Measurements from ENCODE around the gene ACHE.
"Not testable (repeated sequence)": the region's sequence is repeated elsewhere in the genome, so short reads cannot be mapped to it uniquely, and the experiment has no call there.

ACHE gene

DNA sequence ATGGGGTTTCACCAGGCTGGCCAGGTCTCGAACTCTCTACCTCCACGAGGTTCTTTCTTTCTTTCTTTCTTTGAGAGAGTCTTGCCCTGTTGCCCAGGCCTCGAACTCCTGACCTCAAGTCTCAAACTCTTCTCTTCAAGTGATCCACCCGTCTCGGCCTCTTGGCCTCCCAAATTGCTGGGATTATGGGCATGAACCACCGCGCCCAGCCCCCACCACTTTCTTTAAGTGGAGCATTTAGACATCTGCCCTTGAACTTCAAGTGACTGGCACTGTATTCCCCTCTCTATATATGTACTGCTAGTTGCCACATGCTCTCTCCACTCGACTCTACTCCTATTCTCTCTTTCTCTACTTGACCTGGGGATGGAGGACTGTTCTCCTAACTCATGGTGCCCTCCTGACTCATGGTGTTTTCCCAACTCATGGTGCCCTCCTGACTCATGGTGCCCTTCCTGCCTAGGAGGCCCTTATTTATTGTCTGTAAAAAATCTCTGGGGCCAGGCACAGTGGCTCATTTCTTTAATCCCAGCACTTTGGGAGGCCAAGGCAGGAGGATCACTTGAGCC is 19.3 kb upstream of the ACHE start:
- Histone ChIP-seq H3K9me3 (ENCODE audit: control insufficient read depth, low read depth, low read length) (no peaks in the 10 kb centered on the region), H3K36me3 (ENCODE audit: control insufficient read depth, low read depth, low read length) (no peaks in the 10 kb centered on the region), H3K4me3 (ENCODE audit: low read length) (no peak overlapping the region), H3K27me3 (ENCODE audit: control insufficient read depth, insufficient read depth, low read length) (no peaks in the 10 kb centered on the region), H3K9ac (ENCODE audit: low read length) (no peak overlapping the region), H3K4me1 (ENCODE audit: control insufficient read depth, low read depth, low read length) (peaks cover 3% of the 10 kb centered on the region), H3K27ac (ENCODE audit: low read length) (no peak overlapping the region)

DNA sequence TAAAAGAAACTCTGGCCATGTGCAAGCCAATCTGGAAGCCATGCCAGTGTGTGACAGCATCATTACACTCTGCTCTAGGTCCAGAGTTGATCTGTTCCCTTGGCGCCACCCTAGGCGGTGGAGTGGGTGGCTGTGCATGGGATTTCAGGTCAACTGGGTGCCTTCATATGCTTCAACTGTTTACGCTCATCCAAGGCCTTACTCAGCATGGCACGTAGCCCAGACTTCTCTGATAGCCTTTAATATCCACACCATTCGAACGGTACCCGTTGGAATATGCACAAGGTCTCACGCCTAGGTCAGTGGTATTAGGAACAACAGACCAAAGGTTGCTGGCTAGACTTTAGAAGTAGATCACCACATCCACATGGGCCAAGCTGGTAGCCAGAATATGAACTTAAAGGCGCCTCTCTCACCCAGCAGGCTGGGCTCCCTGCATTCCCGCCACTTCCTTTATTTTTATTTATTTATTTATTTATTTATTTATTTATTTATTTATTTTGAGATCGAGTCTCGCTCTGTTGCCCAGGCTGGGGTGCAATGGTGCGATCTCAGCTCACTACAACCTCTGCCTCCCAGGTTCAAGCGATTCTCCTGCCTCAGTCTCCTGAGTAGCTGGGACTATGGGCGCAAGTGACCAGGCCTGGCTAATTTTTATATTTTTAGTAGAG is 18.7 kb upstream of the ACHE start:
- H3K4me1 ChIP-seq (ENCODE audit: control insufficient read depth, low read depth, low read length), result peaks cover 3% of the 10 kb centered on the region
- H3K27ac ChIP-seq (ENCODE audit: low read length), result no peak overlapping the region
- no peaks in the 10 kb centered on the region for H3K36me3 ChIP-seq (ENCODE audit: control insufficient read depth, low read depth, low read length)
- H3K9ac ChIP-seq (ENCODE audit: low read length), result no peak overlapping the region
- no peak overlapping the region for H3K4me3 ChIP-seq (ENCODE audit: low read length)
- no peaks in the 10 kb centered on the region for H3K27me3 ChIP-seq (ENCODE audit: control insufficient read depth, insufficient read depth, low read length)
- no peaks in the 10 kb centered on the region for H3K9me3 ChIP-seq (ENCODE audit: control insufficient read depth, low read depth, low read length)

GRCh38 chr7:100911484-100911883 is 15.8 kb upstream of the ACHE start:
- H3K4me3 ChIP-seq (ENCODE audit: low read length), result no peak overlapping the region
- H3K27me3 ChIP-seq (ENCODE audit: control insufficient read depth, insufficient read depth, low read length), result no peaks in the 10 kb centered on the region
- H3K4me1 ChIP-seq (ENCODE audit: control insufficient read depth, low read depth, low read length), result no peaks in the 10 kb centered on the region
- no peaks in the 10 kb centered on the region for H3K36me3 ChIP-seq (ENCODE audit: control insufficient read depth, low read depth, low read length)
- H3K27ac ChIP-seq (ENCODE audit: low read length), result no peak overlapping the region
- no peaks in the 10 kb centered on the region for H3K9me3 ChIP-seq (ENCODE audit: control insufficient read depth, low read depth, low read length)
- no peak overlapping the region for H3K9ac ChIP-seq (ENCODE audit: low read length)

DNA sequence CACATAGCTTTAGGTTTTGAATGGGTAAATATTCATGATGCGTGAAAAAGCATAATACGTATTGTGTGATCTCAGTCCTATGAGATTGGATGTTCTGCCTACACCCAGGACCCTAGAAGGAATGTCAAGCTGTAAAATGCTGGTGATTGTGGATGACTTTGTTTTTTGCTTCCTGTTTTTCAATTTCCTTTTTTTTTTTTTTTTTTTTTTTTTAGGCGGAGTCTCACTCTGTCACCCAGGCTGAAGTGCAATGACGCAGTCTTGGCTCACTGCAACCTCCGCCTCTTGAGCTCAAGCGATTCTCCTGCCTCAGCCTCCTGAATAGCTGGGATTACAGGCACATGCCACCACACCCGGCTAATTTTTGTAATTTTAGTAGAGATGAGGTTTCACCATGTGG is 14.8 kb upstream of the ACHE start:
- H3K27ac ChIP-seq (ENCODE audit: low read length); H3K9me3 ChIP-seq (ENCODE audit: control insufficient read depth, low read depth, low read length); H3K36me3 ChIP-seq (ENCODE audit: control insufficient read depth, low read depth, low read length); H3K4me3 ChIP-seq (ENCODE audit: low read length); H3K9ac ChIP-seq (ENCODE audit: low read length); H3K27me3 ChIP-seq (ENCODE audit: control insufficient read depth, insufficient read depth, low read length); H3K4me1 ChIP-seq (ENCODE audit: control insufficient read depth, low read depth, low read length): not testable (repeated sequence)

DNA sequence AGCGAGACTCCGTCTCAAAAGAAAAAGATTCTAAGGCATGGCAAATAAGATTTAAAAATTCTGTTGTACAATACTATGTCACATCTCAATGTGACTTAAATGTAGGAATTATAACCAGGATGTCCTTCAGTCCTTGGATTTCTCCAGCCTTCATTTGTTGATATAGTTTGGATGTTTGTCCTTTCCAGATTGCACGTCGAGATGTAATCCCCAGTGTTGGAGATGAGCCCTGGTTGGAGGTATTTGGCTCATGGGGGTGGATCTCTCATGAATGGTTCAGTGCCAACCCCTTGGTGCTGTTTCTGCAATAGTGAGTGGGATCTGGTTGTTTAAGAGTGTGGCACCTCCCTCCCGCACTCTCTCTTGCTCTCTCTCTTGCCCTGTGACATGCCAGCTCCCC is 12.8 kb upstream of the ACHE start:
- H3K9ac ChIP-seq (ENCODE audit: low read length), result no peak overlapping the region
- H3K9me3 ChIP-seq (ENCODE audit: control insufficient read depth, low read depth, low read length), result no peaks in the 10 kb centered on the region
- no peak overlapping the region for H3K4me3 ChIP-seq (ENCODE audit: low read length)
- no peaks in the 10 kb centered on the region for H3K27me3 ChIP-seq (ENCODE audit: control insufficient read depth, insufficient read depth, low read length)
- no peaks in the 10 kb centered on the region for H3K4me1 ChIP-seq (ENCODE audit: control insufficient read depth, low read depth, low read length)
- no peaks in the 10 kb centered on the region for H3K36me3 ChIP-seq (ENCODE audit: control insufficient read depth, low read depth, low read length)
- no peak overlapping the region for H3K27ac ChIP-seq (ENCODE audit: low read length)

GRCh38 chr7:100902638-100903037 is 7.0 kb upstream of the ACHE start:
- Histone ChIP-seq H3K36me3 (ENCODE audit: control insufficient read depth, low read depth, low read length) (no peaks in the 10 kb centered on the region), H3K27ac (ENCODE audit: low read length) (no peak overlapping the region), H3K9me3 (ENCODE audit: control insufficient read depth, low read depth, low read length) (no peaks in the 10 kb centered on the region), H3K27me3 (ENCODE audit: control insufficient read depth, insufficient read depth, low read length) (no peaks in the 10 kb centered on the region), H3K4me1 (ENCODE audit: control insufficient read depth, low read depth, low read length) (no peaks in the 10 kb centered on the region), H3K4me3 (ENCODE audit: low read length) (no peak overlapping the region), H3K9ac (ENCODE audit: low read length) (no peak overlapping the region)

DNA sequence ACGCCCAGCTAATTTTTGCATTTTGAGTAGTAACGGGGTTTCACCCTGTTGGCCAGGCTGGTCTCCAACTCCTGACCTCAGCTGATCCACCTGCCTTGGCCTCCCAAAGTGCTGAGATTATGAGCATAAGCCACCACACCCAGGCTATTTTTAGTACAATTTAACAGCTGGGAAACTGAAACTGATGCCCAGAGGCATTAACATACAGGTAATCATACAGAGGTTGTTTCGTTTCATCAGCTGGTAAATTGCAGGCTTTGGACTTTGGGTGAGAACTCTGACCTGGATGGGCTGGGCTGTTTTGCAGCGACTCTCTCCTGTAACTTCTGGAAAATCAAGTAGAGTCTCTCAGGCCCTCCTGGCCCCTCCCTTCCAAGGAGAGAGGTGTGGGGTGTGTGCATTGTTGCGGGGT is 6.2 kb upstream of the ACHE start:
- no peak overlapping the region for H3K4me3 ChIP-seq (ENCODE audit: low read length)
- no peak overlapping the region for H3K27ac ChIP-seq (ENCODE audit: low read length)
- H3K27me3 ChIP-seq (ENCODE audit: control insufficient read depth, insufficient read depth, low read length), result no peaks in the 10 kb centered on the region
- H3K9me3 ChIP-seq (ENCODE audit: control insufficient read depth, low read depth, low read length), result no peaks in the 10 kb centered on the region
- no peaks in the 10 kb centered on the region for H3K4me1 ChIP-seq (ENCODE audit: control insufficient read depth, low read depth, low read length)
- no peaks in the 10 kb centered on the region for H3K36me3 ChIP-seq (ENCODE audit: control insufficient read depth, low read depth, low read length)
- no peak overlapping the region for H3K9ac ChIP-seq (ENCODE audit: low read length)

DNA sequence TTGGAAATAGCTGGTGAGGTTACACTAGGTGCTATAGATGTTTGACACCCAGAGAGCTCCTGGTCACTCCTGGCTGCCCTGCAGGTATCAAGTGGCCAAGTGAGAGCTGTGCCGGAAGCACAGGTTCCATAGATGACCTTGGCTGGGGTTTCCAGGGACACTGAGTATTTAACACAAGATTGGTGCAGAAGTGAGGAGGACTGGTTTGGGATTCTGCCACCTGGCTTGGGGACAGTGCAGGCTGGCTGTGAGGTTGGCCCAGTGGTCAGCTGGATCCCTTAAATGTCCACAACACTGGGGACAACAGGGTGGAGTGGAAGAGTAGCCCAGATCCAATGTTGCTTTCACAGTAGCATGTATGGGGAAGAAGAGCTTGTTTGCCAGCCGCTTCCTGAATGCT is 5.3 kb upstream of the ACHE start:
- Histone ChIP-seq H3K9me3 (ENCODE audit: control insufficient read depth, low read depth, low read length) (no peaks in the 10 kb centered on the region), H3K4me3 (ENCODE audit: low read length) (no peak overlapping the region), H3K4me1 (ENCODE audit: control insufficient read depth, low read depth, low read length) (no peaks in the 10 kb centered on the region), H3K27ac (ENCODE audit: low read length) (no peak overlapping the region), H3K9ac (ENCODE audit: low read length) (no peak overlapping the region), H3K27me3 (ENCODE audit: control insufficient read depth, insufficient read depth, low read length) (peaks cover 9% of the 10 kb centered on the region), H3K36me3 (ENCODE audit: control insufficient read depth, low read depth, low read length) (no peaks in the 10 kb centered on the region)

GRCh38 chr7:100899432-100899831 is 3.7 kb upstream of the ACHE start:
- Histone ChIP-seq H3K27ac (ENCODE audit: low read length) (no peak overlapping the region), H3K36me3 (ENCODE audit: control insufficient read depth, low read depth, low read length) (no peaks in the 10 kb centered on the region), H3K9me3 (ENCODE audit: control insufficient read depth, low read depth, low read length) (no peaks in the 10 kb centered on the region), H3K27me3 (ENCODE audit: control insufficient read depth, insufficient read depth, low read length) (peaks cover 19% of the 10 kb centered on the region), H3K4me1 (ENCODE audit: control insufficient read depth, low read depth, low read length) (no peaks in the 10 kb centered on the region), H3K4me3 (ENCODE audit: low read length) (no peak overlapping the region), H3K9ac (ENCODE audit: low read length) (no peak overlapping the region)

DNA sequence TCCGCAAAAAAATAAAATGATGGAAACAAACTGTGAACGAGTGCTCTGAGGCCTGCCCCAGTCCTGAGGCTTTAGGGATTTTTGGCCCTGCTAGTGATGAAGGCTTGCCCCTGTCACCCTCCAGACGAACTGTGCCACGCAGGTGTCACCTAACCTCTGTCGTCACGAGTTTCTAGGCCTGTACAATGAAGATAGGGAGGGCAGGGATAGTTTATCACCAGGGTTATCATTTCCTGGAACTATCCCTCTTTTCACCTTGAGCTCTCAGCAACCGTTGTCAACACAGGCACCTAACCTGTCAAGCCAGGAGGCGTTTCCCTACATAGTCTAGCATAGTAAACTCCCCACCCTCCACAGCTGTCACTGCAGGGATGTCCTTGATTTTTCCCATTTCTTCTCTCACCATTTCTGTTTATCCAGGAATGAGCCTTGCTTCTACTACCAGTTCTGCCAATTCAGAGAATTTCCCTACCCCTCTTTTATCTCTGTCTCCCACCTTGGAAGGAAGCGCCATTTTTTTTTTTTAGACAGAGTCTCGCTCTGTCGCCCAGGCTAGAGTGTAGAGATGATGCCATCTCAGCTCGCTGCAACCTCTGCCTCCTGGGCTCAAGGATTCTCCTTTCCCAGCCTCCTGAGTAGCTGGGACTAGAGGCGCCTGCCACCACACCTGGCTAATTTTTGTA is 2.2 kb upstream of the ACHE start:
- Histone ChIP-seq H3K9ac (ENCODE audit: low read length) (no peak overlapping the region), H3K27ac (ENCODE audit: low read length) (no peak overlapping the region), H3K4me1 (ENCODE audit: control insufficient read depth, low read depth, low read length) (no peaks in the 10 kb centered on the region), H3K27me3 (ENCODE audit: control insufficient read depth, insufficient read depth, low read length) (peaks cover 19% of the 10 kb centered on the region), H3K36me3 (ENCODE audit: control insufficient read depth, low read depth, low read length) (no peaks in the 10 kb centered on the region), H3K9me3 (ENCODE audit: control insufficient read depth, low read depth, low read length) (no peaks in the 10 kb centered on the region), H3K4me3 (ENCODE audit: low read length) (no peak overlapping the region)

- H3K4me3 ChIP-seq (ENCODE audit: low read length), result peak overlapping the region; percentile 1
- H3K27ac ChIP-seq (ENCODE audit: low read length), result no peak overlapping the region
- no peaks in the 10 kb centered on the region for H3K36me3 ChIP-seq (ENCODE audit: control insufficient read depth, low read depth, low read length)
- no peaks in the 10 kb centered on the region for H3K4me1 ChIP-seq (ENCODE audit: control insufficient read depth, low read depth, low read length)
- no peaks in the 10 kb centered on the region for H3K9me3 ChIP-seq (ENCODE audit: control insufficient read depth, low read depth, low read length)
- no peak overlapping the region for H3K9ac ChIP-seq (ENCODE audit: low read length)
- H3K27me3 ChIP-seq (ENCODE audit: control insufficient read depth, insufficient read depth, low read length), result peaks cover 19% of the 10 kb centered on the region
Measured at GRCh38 chr7:100896732-100897608, 1.3 kb upstream of the ACHE start.
